H1 (cell line): ENCODE results near the gene SCMH1. TPM values are rescaled to one million over a fixed set of nuclear protein-coding genes. Genes with fewer than 3 reads are reported as not detected.

Source experiments
- CTCF ChIA-PET: fragments of 300-600 bp; sonication (Branson Sonifier 250); formaldehyde crosslinking; loops from one replicate; lab custom pipeline; 2021; ENCODE audit not compliant: partially characterized antibody; lab: Charles Lee
- POLR2A ChIA-PET: fragments of 300-600 bp; sonication (Branson Sonifier 250); formaldehyde crosslinking; loops from one replicate; lab custom pipeline; 2021; ENCODE audit warnings: inconsistent platforms; ENCODE audit not compliant: partially characterized antibody; lab: Charles Lee
- DNase-seq, 2 experiments: peaks; one replicate each; pipeline versions ENCODE4 v3.0.0 to v3.0.0-alpha.2; 2010 to 2022; ENCODE audit warnings: low spot score in 2 of 2, low read depth in 1 of 2, mixed read lengths in 1 of 2
- FAIRE-seq: peaks from 2 replicates; lab custom pipeline; 2011; peaks lifted over from hg19 to GRCh38; lab: Jason Lieb, UNC
- H2AFZ ChIP-seq: 2 replicates; pipeline ENCODE4 v1.8.1; 2012; ENCODE audit warnings: low read length, inconsistent platforms
- H2AK5ac ChIP-seq: 2 replicates; pipeline ENCODE4 v1.6.1; 2013; ENCODE audit warnings: low read depth, low read length
- H2BK120ac ChIP-seq: replicated peaks from 2 replicates; pipeline ENCODE3; 2013; ENCODE audit warnings: low read depth, low read length, inconsistent platforms
- H2BK12ac ChIP-seq: 2 replicates; pipeline ENCODE4 v1.6.1; 2013; ENCODE audit warnings: low read depth, low read length
- H2BK15ac ChIP-seq: 2 replicates; pipeline ENCODE4 v1.6.1; 2013; ENCODE audit warnings: low read length
- H2BK20ac ChIP-seq: 2 replicates; pipeline ENCODE4 v1.6.1; 2013; ENCODE audit warnings: low read length
- H2BK5ac ChIP-seq: 2 replicates; pipeline ENCODE4 v1.6.1; 2013; ENCODE audit warnings: low read depth, low read length
- H3K14ac ChIP-seq: 2 replicates; pipeline ENCODE4 v1.6.1; 2013; ENCODE audit warnings: inconsistent platforms; ENCODE audit not compliant: insufficient read length
- H3K18ac ChIP-seq: 2 replicates; pipeline ENCODE4 v1.6.1; 2013; ENCODE audit warnings: low read length; ENCODE audit errors: extremely low read depth
- H3K23ac ChIP-seq: 2 replicates; pipeline ENCODE4 v1.6.1; 2013; ENCODE audit warnings: inconsistent platforms; ENCODE audit not compliant: insufficient read length
- H3K23me2 ChIP-seq: 2 replicates; pipeline ENCODE4 v1.6.1; 2013; ENCODE audit warnings: low read depth, low read length
- H3K27ac ChIP-seq: 2 replicates; pipeline ENCODE4 v1.6.1; 2011; ENCODE audit warnings: low read depth, low read length, inconsistent platforms
- H3K27me3 ChIP-seq, 4 experiments: replicated peaks in 1 of 4; 1 replicate in 1 of 4; 2 replicates in 3 of 4; pipeline versions ENCODE4 v1.6.1 to v1.8.1; 2011 to 2013; ENCODE audit warnings: low read length in 3 of 4, mild to moderate bottlenecking in 3 of 4, inconsistent platforms in 2 of 4, mixed read lengths in 2 of 4, moderate library complexity in 1 of 4; ENCODE audit not compliant: control insufficient read depth in 3 of 4, insufficient read depth in 3 of 4; ENCODE audit errors: extremely low read depth in 1 of 4
- H3K36me3 ChIP-seq, 4 experiments: 2 replicates each; pipeline versions ENCODE4 v1.6.1 to v1.8.1; 2011 to 2013; ENCODE audit warnings: mild to moderate bottlenecking in 4 of 4, low read length in 3 of 4, moderate library complexity in 2 of 4, control low read depth in 1 of 4, inconsistent platforms in 1 of 4; ENCODE audit not compliant: insufficient read depth in 4 of 4, control insufficient read depth in 2 of 4
- H3K4ac ChIP-seq: replicated peaks from 2 replicates; pipeline ENCODE3; 2013; ENCODE audit warnings: low read length, low read depth, mixed read lengths, inconsistent platforms; ENCODE audit not compliant: insufficient read length
- H3K4me1 ChIP-seq, 4 experiments: replicated peaks in 1 of 4; 1 replicate in 1 of 4; 2 replicates in 3 of 4; pipeline versions ENCODE4 v1.6.1 to v1.8.1; 2011 to 2013; ENCODE audit warnings: low read length in 3 of 4, inconsistent platforms in 2 of 4, mixed read lengths in 1 of 4; ENCODE audit not compliant: insufficient read depth in 4 of 4, control insufficient read depth in 3 of 4
- H3K4me2 ChIP-seq, 2 experiments: 2 replicates each; pipeline versions ENCODE4 v1.6.1 to v1.8.1; 2011 to 2013; ENCODE audit warnings: low read depth in 2 of 2, low read length in 2 of 2, control low read depth in 1 of 2, inconsistent platforms in 1 of 2, mild to moderate bottlenecking in 1 of 2; ENCODE audit not compliant: insufficient read depth in 1 of 2
- H3K4me3 ChIP-seq, 4 experiments: fragments of 200-600, 300-600 bp in 1 of 4; sonication (generic), shearing (Covaris generic), sonication (Bioruptor Twin) in 1 of 4; 2 replicates each; pipeline versions ENCODE4 v1.5.1 to v1.8.1; 2011 to 2016; ENCODE audit warnings: low read length in 4 of 4, low read depth in 3 of 4, control low read depth in 2 of 4, inconsistent platforms in 2 of 4, mild to moderate bottlenecking in 2 of 4, mixed read lengths in 1 of 4, moderate library complexity in 1 of 4; ENCODE audit not compliant: insufficient read depth in 2 of 4; ENCODE audit errors: extremely low read depth in 1 of 4
- H3K56ac ChIP-seq: replicated peaks from 2 replicates; pipeline ENCODE3; 2013; ENCODE audit warnings: low read depth, mild to moderate bottlenecking, mixed read lengths, low read length, inconsistent platforms; ENCODE audit not compliant: insufficient read length
- H3K79me1 ChIP-seq: 2 replicates; pipeline ENCODE4 v1.6.1; 2013; ENCODE audit warnings: low read depth, low read length, control low read depth
- H3K79me2 ChIP-seq, 2 experiments: 2 replicates each; pipeline versions ENCODE4 v1.6.1 to v1.8.1; 2012 to 2013; ENCODE audit warnings: low read length in 2 of 2, mild to moderate bottlenecking in 2 of 2, inconsistent platforms in 1 of 2; ENCODE audit not compliant: insufficient read depth in 2 of 2, control insufficient read depth in 1 of 2
- H3K9ac ChIP-seq, 4 experiments: replicated peaks in 1 of 4; 1 replicate in 1 of 4; 2 replicates in 3 of 4; pipeline versions ENCODE4 v1.6.1 to v1.8.1; 2011 to 2013; ENCODE audit warnings: low read depth in 3 of 4, low read length in 3 of 4, control low read depth in 2 of 4, mild to moderate bottlenecking in 2 of 4, moderate library complexity in 2 of 4, inconsistent platforms in 1 of 4; ENCODE audit errors: extremely low read depth in 1 of 4
- H3K9me3 ChIP-seq, 2 experiments: 2 replicates each; pipeline versions ENCODE4 v1.6.1 to v1.8.1; 2012 to 2013; ENCODE audit warnings: mild to moderate bottlenecking in 2 of 2, moderate library complexity in 2 of 2, control low read depth in 1 of 2, inconsistent platforms in 1 of 2, low read depth in 1 of 2, low read length in 1 of 2, mixed read lengths in 1 of 2; ENCODE audit not compliant: insufficient read depth in 2 of 2
- H4K20me1 ChIP-seq, 2 experiments: replicated peaks in 1 of 2; 2 replicates each; pipeline versions ENCODE3 to v1.8.1; 2011 to 2013; ENCODE audit warnings: inconsistent platforms in 2 of 2, low read length in 2 of 2, mild to moderate bottlenecking in 1 of 2; ENCODE audit not compliant: insufficient read depth in 2 of 2, control insufficient read depth in 1 of 2
- H4K5ac ChIP-seq: 2 replicates; pipeline ENCODE4 v1.6.1; 2013; ENCODE audit warnings: low read length, low read depth, mixed read lengths, inconsistent platforms; ENCODE audit not compliant: insufficient read length
- H4K8ac ChIP-seq: 2 replicates; pipeline ENCODE4 v1.8.0; 2013; ENCODE audit warnings: mild to moderate bottlenecking, moderate library complexity, low read length, inconsistent platforms; ENCODE audit not compliant: insufficient read depth; ENCODE audit errors: extremely low read depth
- H4K91ac ChIP-seq: replicated peaks from 2 replicates; pipeline ENCODE3; 2013; ENCODE audit warnings: low read length, mixed read lengths, inconsistent platforms; ENCODE audit not compliant: insufficient read length
- TAF1 ChIP-seq: IDR thresholded peaks from 2 replicates; pipeline ENCODE4 v1.6.1; 2011; ENCODE audit warnings: mild to moderate bottlenecking, low read depth, low read length
- WGBS, 2 experiments: shearing (Covaris generic) in 1 of 2; methylation state at CpG; one replicate each; pipeline versions ENCODE4 v1.1.6 to v1.1.7; 2013 to 2015; ENCODE audit warnings: low lambda C conversion rate in 2 of 2, mixed read lengths in 2 of 2, inconsistent platforms in 1 of 2, low coverage in 1 of 2, missing lambda C conversion rate in 1 of 2; ENCODE audit not compliant: insufficient replicate concordance in 2 of 2, insufficient coverage in 1 of 2, insufficient read length in 1 of 2; ENCODE audit errors: extremely low coverage in 1 of 2, missing lambda C conversion rate in 1 of 2; 5-methylcytosine and 5-hydroxymethylcytosine counted together
- polyA plus RNA-seq, 7 experiments: library from polyadenylated mRNA; depleted of rRNA in 3 of 7; stranded (reverse) in 5 of 7; unstranded in 2 of 7; fragments of >200 nt in 5 of 7; fragments of 200-250 nt in 2 of 7; gene quantifications; 1 replicate in 5 of 7; 2 replicates in 1 of 7; 4 replicates in 1 of 7; pipeline versions ENCODE4 v1.2.1 to v1.2.3, GENCODE V29; 2011 to 2013; ENCODE audit warnings: missing spikeins in 2 of 7, mixed read lengths in 2 of 7
- total RNA-seq: library from RNA; stranded (reverse); fragmentation: NEBNext Ultra II Directional; extraction: Animal tissue kit (Norgen Biotek cat#: 25700); gene quantifications from 2 replicates; pipeline ENCODE4 v1.2.1, GENCODE V29; 2021

The SCMH1 gene
- total and polyA plus RNA-seq, 2 of the 8 experiments (the other 6 are each of a cell fraction or from before 2014, with no cell fraction given), result 16.6 to 30.7 TPM

DNA sequence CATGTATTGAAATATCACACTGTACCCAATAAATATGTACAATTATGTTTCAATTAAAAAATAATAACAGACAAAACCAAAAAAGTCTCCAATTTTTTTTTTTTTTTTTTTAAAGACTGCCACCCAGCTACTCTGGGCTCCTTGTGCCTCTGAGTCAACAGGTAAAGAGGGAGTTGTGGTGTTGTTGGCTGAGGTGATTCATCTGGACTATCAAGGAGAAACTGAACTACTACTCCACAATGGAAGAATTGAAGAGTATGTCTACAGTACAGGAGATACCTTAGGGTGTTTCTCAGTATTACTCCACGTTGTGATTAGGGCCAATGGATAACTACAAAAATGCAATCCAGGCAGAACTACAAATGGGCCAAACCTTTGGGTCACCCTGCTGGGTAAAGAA, 67.9 kb downstream of the SCMH1 start:
- Histone ChIP-seq H3K36me3 (peaks cover 0 to 10% (median 0%) of the 10 kb centered on the region in 4 experiments; a peak in 1 of 8 replicates), H4K20me1 (no peaks in the 10 kb centered on the region), H3K4me3 (no peak overlapping the region), H3K4me2 (no peak overlapping the region), H2BK20ac (no peak overlapping the region), H4K91ac (no peak overlapping the region), H4K5ac (no peak overlapping the region), H2BK120ac (no peak overlapping the region), H2AK5ac (no peak overlapping the region), H3K14ac (no peak overlapping the region), H2BK15ac (no peak overlapping the region), H3K27me3 (no peaks in the 10 kb centered on the region), H3K79me2 (no peaks in the 10 kb centered on the region), H3K9me3 (peaks cover 13 to 19% of the 10 kb centered on the region in 2 experiments), H3K79me1 (no peaks in the 10 kb centered on the region), H3K56ac (no peak overlapping the region), H3K4ac (no peak overlapping the region), H3K4me1 (no peaks in the 10 kb centered on the region), H3K18ac (no peak overlapping the region), H2BK12ac (no peak overlapping the region), H3K23ac (no peak overlapping the region), H3K9ac (no peak overlapping the region), H2AFZ (no peak overlapping the region), H3K27ac (no peak overlapping the region), H2BK5ac (no peak overlapping the region), H3K23me2 (no peaks in the 10 kb centered on the region), H4K8ac (no peak overlapping the region)
- no peak for FAIRE-seq
- WGBS, 2 experiments, result 91% methylated on average over 1 of the region's 1 CpG; no CpG with 5 or more reads in 1 of the 2 experiments
- ChIA-PET POLR2A (no interaction called here), CTCF (no interaction called here)
- no peak for DNase-seq
- no peak for TF ChIP-seq TAF1
